Neural cell (in vitro differentiated cells): ENCODE data around the gene GALNT16.
A peak's percentile ranks its signal among the peaks of the same experiment; 100 is the strongest.

Experiments used
- EP300 ChIP-seq: fragments of 450-650 bp; conservative IDR thresholded peaks from 2 replicates; pipeline ENCODE4 v1.6.1; 2014; ENCODE audit warnings: antibody characterized with exemption, mild to moderate bottlenecking, moderate library complexity; ENCODE audit not compliant: poor library complexity, severe bottlenecking
- EZH2 ChIP-seq: fragments of 200-600, 300-800 bp; shearing (Covaris generic), sonication (generic); IDR thresholded peaks from 2 replicates; pipeline ENCODE4 v1.6.1; 2014; ENCODE audit warnings: antibody characterized with exemption, low read length, borderline replicate concordance, mild to moderate bottlenecking; ENCODE audit not compliant: insufficient read depth, poor library complexity, severe bottlenecking
- MXI1 ChIP-seq: fragments of 450-650 bp; conservative IDR thresholded peaks from 2 replicates; pipeline ENCODE4 v1.6.1; 2014; ENCODE audit warnings: antibody characterized with exemption, mild to moderate bottlenecking; ENCODE audit not compliant: poor library complexity, severe bottlenecking
- POLR2AphosphoS5 ChIP-seq: IDR thresholded peaks from 2 replicates; pipeline ENCODE4 v1.6.1; 2012
- RAD21 ChIP-seq: fragments of 450-650 bp; conservative IDR thresholded peaks from 2 replicates; pipeline ENCODE4 v1.6.1; 2014; ENCODE audit warnings: antibody characterized with exemption, mild to moderate bottlenecking, moderate library complexity
- SMC3 ChIP-seq: fragments of 450-650 bp; conservative IDR thresholded peaks from 2 replicates; pipeline ENCODE4 v1.6.1; 2014; ENCODE audit warnings: antibody characterized with exemption, mild to moderate bottlenecking, moderate library complexity; ENCODE audit not compliant: poor library complexity
- TAF1 ChIP-seq: IDR thresholded peaks from 2 replicates; pipeline ENCODE4 v1.6.1; 2012; ENCODE audit warnings: low read depth
- TF ChIP-seq, protein P1 (sequence below): fragments of 450-650 bp; IDR thresholded peaks from 2 replicates; pipeline ENCODE4 v1.5.1; 2014; ENCODE audit warnings: antibody characterized with exemption, mild to moderate bottlenecking, moderate library complexity; ENCODE audit not compliant: poor library complexity, severe bottlenecking
- TF ChIP-seq, protein P2 (sequence below): IDR thresholded peaks from 2 replicates; pipeline ENCODE4 v1.6.1; 2012; ENCODE audit warnings: borderline replicate concordance

DNA sequence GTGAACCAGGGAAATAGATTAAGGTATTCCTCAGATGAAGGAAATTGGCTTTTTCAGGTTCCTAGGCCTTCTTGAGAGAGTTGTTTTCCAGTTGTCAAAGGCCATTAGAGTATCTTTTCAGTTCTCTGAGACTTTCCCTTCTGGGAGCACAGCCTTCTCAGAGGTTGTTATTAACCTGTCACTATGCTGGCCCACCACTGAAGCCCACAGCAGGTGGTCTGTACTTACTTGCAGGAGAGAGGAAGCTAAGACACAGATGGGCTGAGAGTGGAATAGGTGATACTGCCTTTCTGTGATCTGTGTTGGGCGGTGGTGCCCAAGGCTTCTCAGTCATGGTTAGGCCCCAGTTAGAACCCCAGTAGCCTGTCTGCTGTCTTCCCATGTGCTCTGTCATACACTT, 22.8 kb upstream of the GALNT16 start:
- TF ChIP-seq, protein P1, sequence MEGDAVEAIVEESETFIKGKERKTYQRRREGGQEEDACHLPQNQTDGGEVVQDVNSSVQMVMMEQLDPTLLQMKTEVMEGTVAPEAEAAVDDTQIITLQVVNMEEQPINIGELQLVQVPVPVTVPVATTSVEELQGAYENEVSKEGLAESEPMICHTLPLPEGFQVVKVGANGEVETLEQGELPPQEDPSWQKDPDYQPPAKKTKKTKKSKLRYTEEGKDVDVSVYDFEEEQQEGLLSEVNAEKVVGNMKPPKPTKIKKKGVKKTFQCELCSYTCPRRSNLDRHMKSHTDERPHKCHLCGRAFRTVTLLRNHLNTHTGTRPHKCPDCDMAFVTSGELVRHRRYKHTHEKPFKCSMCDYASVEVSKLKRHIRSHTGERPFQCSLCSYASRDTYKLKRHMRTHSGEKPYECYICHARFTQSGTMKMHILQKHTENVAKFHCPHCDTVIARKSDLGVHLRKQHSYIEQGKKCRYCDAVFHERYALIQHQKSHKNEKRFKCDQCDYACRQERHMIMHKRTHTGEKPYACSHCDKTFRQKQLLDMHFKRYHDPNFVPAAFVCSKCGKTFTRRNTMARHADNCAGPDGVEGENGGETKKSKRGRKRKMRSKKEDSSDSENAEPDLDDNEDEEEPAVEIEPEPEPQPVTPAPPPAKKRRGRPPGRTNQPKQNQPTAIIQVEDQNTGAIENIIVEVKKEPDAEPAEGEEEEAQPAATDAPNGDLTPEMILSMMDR, result no peak
- TF ChIP-seq EZH2 (no peak), RAD21 (peak; percentile 12), TAF1 (no peak), SMC3 (peak; percentile 47), POLR2AphosphoS5 (peak; percentile 94), EP300 (peak; percentile 67), MXI1 (peak; percentile 36)
- TF ChIP-seq, protein P2, sequence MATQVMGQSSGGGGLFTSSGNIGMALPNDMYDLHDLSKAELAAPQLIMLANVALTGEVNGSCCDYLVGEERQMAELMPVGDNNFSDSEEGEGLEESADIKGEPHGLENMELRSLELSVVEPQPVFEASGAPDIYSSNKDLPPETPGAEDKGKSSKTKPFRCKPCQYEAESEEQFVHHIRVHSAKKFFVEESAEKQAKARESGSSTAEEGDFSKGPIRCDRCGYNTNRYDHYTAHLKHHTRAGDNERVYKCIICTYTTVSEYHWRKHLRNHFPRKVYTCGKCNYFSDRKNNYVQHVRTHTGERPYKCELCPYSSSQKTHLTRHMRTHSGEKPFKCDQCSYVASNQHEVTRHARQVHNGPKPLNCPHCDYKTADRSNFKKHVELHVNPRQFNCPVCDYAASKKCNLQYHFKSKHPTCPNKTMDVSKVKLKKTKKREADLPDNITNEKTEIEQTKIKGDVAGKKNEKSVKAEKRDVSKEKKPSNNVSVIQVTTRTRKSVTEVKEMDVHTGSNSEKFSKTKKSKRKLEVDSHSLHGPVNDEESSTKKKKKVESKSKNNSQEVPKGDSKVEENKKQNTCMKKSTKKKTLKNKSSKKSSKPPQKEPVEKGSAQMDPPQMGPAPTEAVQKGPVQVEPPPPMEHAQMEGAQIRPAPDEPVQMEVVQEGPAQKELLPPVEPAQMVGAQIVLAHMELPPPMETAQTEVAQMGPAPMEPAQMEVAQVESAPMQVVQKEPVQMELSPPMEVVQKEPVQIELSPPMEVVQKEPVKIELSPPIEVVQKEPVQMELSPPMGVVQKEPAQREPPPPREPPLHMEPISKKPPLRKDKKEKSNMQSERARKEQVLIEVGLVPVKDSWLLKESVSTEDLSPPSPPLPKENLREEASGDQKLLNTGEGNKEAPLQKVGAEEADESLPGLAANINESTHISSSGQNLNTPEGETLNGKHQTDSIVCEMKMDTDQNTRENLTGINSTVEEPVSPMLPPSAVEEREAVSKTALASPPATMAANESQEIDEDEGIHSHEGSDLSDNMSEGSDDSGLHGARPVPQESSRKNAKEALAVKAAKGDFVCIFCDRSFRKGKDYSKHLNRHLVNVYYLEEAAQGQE, result peak; percentile 53
